Prostate gland (tissue), 2 donors: Measurements from ENCODE around the gene SLC25A21.

Source experiments
- POLR2A ChIP-seq: fragments of 450-650 bp; IDR thresholded peaks from one replicate; pipeline ENCODE4 v1.6.1; 2016; ENCODE audit warnings: antibody characterized with exemption, mild to moderate bottlenecking
- TF ChIP-seq, protein P1 (sequence below), 4 experiments: fragments of 200-600 bp in 2 of 4; fragments of 450-650 bp in 2 of 4; sonication (generic) in 2 of 4; IDR thresholded peaks; 1 replicate in 3 of 4; 2 replicates in 1 of 4; pipeline ENCODE4 v1.5.1; 2016 to 2019; ENCODE audit warnings: antibody characterized with exemption in 4 of 4, mild to moderate bottlenecking in 2 of 4, moderate library complexity in 2 of 4

DNA sequence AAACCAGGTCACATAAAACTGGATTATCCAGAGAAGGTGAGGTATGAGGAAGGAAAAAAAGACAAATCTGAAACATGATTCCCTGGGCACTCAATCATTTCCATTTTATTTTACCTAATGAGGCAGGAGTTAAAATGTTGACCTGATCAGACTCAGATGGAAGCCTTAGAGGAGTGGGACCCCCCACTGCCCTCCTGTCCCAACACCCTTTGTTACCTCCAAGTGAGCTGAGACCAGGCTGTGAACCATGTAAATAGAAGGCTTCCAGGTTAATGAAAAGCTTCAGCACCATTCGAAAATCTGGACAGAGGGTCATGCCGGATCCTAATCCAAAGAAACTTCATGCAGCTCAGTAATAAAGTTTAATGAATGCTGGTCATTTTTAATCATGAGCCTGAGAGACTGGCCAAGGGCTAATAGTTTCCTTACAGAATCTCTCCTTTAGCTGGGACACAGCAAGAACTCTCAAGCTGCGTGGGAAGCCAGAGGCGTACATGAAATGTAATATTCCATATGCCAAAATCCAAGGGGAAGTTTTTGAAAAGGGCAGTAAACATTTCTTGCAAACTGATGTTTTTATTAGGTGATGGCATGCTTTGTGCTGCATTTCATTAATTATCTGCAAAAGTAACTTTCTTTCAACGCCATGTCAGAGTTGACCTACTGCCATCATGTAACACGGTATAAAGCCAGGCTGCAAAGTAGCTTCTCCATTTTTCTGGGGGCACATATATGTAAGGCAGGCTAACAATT is 327.8 kb downstream of the SLC25A21 start:
- TF ChIP-seq, protein P1, sequence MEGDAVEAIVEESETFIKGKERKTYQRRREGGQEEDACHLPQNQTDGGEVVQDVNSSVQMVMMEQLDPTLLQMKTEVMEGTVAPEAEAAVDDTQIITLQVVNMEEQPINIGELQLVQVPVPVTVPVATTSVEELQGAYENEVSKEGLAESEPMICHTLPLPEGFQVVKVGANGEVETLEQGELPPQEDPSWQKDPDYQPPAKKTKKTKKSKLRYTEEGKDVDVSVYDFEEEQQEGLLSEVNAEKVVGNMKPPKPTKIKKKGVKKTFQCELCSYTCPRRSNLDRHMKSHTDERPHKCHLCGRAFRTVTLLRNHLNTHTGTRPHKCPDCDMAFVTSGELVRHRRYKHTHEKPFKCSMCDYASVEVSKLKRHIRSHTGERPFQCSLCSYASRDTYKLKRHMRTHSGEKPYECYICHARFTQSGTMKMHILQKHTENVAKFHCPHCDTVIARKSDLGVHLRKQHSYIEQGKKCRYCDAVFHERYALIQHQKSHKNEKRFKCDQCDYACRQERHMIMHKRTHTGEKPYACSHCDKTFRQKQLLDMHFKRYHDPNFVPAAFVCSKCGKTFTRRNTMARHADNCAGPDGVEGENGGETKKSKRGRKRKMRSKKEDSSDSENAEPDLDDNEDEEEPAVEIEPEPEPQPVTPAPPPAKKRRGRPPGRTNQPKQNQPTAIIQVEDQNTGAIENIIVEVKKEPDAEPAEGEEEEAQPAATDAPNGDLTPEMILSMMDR (IDR thresholded peaks at IDR 0.05), result no peak
- TF ChIP-seq POLR2A, result no peak
